ENCODE data around the gene USP54.
"Not testable (repeated sequence)": the region's sequence is repeated elsewhere in the genome, so short reads cannot be mapped to it uniquely, and the experiment has no call there.

Gene USP54

GRCh38 chr10:73623056-73623455 is 31.9 kb upstream of the USP54 start:
- no peak overlapping the region for H3K4me3 ChIP-seq (ENCODE audit: severe bottlenecking)
- TF ChIP-seq CTCF (IDR thresholded peaks at IDR 0.05; ENCODE audit: poor library complexity, severe bottlenecking): no peak
- H3K27me3 ChIP-seq (ENCODE audit: insufficient read depth, poor library complexity, severe bottlenecking): no peaks in the 10 kb centered on the region
- H3K4me1 ChIP-seq (ENCODE audit: insufficient read depth, poor library complexity, severe bottlenecking): peaks cover 14% of the 10 kb centered on the region
- H3K27ac ChIP-seq (ENCODE audit: poor library complexity, severe bottlenecking): no peak overlapping the region
- ATAC-seq (ENCODE audit: low read depth): no peak
- H3K36me3 ChIP-seq (ENCODE audit: low read depth): no peaks in the 10 kb centered on the region; the same call in 1 of the 2 replicates
- no peaks in the 10 kb centered on the region for H3K9me3 ChIP-seq (ENCODE audit: severe bottlenecking)
- no peak for DNase-seq (ENCODE audit: low spot score)

GRCh38 chr10:73620974-73621373 is 29.8 kb upstream of the USP54 start:
- not testable (repeated sequence) for H3K36me3 ChIP-seq (ENCODE audit: low read depth); H3K27ac ChIP-seq (ENCODE audit: poor library complexity, severe bottlenecking); DNase-seq (ENCODE audit: low spot score); H3K9me3 ChIP-seq (ENCODE audit: severe bottlenecking); H3K4me1 ChIP-seq (ENCODE audit: insufficient read depth, poor library complexity, severe bottlenecking); H3K4me3 ChIP-seq (ENCODE audit: severe bottlenecking); ATAC-seq (ENCODE audit: low read depth); H3K27me3 ChIP-seq (ENCODE audit: insufficient read depth, poor library complexity, severe bottlenecking)

- H3K4me3 ChIP-seq (ENCODE audit: severe bottlenecking); ATAC-seq (ENCODE audit: low read depth); H3K9me3 ChIP-seq (ENCODE audit: severe bottlenecking); H3K27me3 ChIP-seq (ENCODE audit: insufficient read depth, poor library complexity, severe bottlenecking); H3K4me1 ChIP-seq (ENCODE audit: insufficient read depth, poor library complexity, severe bottlenecking); DNase-seq (ENCODE audit: low spot score); H3K27ac ChIP-seq (ENCODE audit: poor library complexity, severe bottlenecking); H3K36me3 ChIP-seq (ENCODE audit: low read depth): not testable (repeated sequence)
Measured at GRCh38 chr10:73617143-73617542, 26.0 kb upstream of the USP54 start.

GRCh38 chr10:73614720-73615119 is 23.6 kb upstream of the USP54 start:
- no peaks in the 10 kb centered on the region for H3K27me3 ChIP-seq (ENCODE audit: insufficient read depth, poor library complexity, severe bottlenecking)
- H3K4me3 ChIP-seq (ENCODE audit: severe bottlenecking): no peak overlapping the region
- DNase-seq (ENCODE audit: low spot score): no peak
- H3K4me1 ChIP-seq (ENCODE audit: insufficient read depth, poor library complexity, severe bottlenecking): no peaks in the 10 kb centered on the region
- H3K36me3 ChIP-seq (ENCODE audit: low read depth): no peaks in the 10 kb centered on the region
- no peak for TF ChIP-seq CTCF (IDR thresholded peaks at IDR 0.05; ENCODE audit: poor library complexity, severe bottlenecking)
- H3K27ac ChIP-seq (ENCODE audit: poor library complexity, severe bottlenecking): no peak overlapping the region
- no peak for ATAC-seq (ENCODE audit: low read depth)
- H3K9me3 ChIP-seq (ENCODE audit: severe bottlenecking): no peaks in the 10 kb centered on the region

GRCh38 chr10:73609116-73609515 is 18.0 kb upstream of the USP54 start:
- Histone ChIP-seq H3K36me3 (ENCODE audit: low read depth) (no peaks in the 10 kb centered on the region), H3K4me3 (ENCODE audit: severe bottlenecking) (no peak overlapping the region), H3K27me3 (ENCODE audit: insufficient read depth, poor library complexity, severe bottlenecking) (no peaks in the 10 kb centered on the region), H3K9me3 (ENCODE audit: severe bottlenecking) (no peaks in the 10 kb centered on the region), H3K4me1 (ENCODE audit: insufficient read depth, poor library complexity, severe bottlenecking) (no peaks in the 10 kb centered on the region), H3K27ac (ENCODE audit: poor library complexity, severe bottlenecking) (no peak overlapping the region)
- DNase-seq (ENCODE audit: low spot score) (no peak), ATAC-seq (ENCODE audit: low read depth) (no peak)
- no peak for TF ChIP-seq CTCF (IDR thresholded peaks at IDR 0.05; ENCODE audit: poor library complexity, severe bottlenecking)

GRCh38 chr10:73601486-73601921 is 10.4 kb upstream of the USP54 start:
- H3K4me1 ChIP-seq (ENCODE audit: insufficient read depth, poor library complexity, severe bottlenecking): peaks cover 21% of the 10 kb centered on the region
- no peaks in the 10 kb centered on the region for H3K27me3 ChIP-seq (ENCODE audit: insufficient read depth, poor library complexity, severe bottlenecking)
- TF ChIP-seq CTCF (IDR thresholded peaks at IDR 0.05; ENCODE audit: poor library complexity, severe bottlenecking): no peak
- H3K9me3 ChIP-seq (ENCODE audit: severe bottlenecking): no peaks in the 10 kb centered on the region
- H3K27ac ChIP-seq (ENCODE audit: poor library complexity, severe bottlenecking): peak overlapping the region; percentile 55
- ATAC-seq (ENCODE audit: low read depth): peak; percentile 99
- no peak overlapping the region for H3K4me3 ChIP-seq (ENCODE audit: severe bottlenecking)
- H3K36me3 ChIP-seq (ENCODE audit: low read depth): no peaks in the 10 kb centered on the region
- DNase-seq (ENCODE audit: low spot score): peak; percentile 66
